HG03196 (cell line): ENCODE data around the gene PRELID1.

Experiments used
- ATAC-seq: cut with Tn5 transposase; IDR thresholded peaks from one replicate; pipeline ENCODE4 v1.9.1; 2021; ENCODE audit not compliant: unreplicated experiment

PRELID1 gene

DNA sequence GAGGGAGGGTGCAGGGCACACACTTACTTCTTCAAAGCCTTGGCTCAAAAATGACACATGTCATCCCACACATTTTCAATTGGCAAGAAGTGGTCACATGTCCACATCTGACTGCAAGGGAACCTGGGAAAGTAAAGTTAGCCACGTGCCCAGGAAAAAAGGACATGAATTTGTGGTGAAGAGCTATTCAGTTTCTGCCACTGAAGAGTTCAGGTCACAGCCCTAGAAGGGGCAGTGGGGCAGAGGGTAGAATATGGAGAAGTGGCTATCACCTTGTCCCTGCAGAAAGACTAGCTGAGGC is 52.2 kb downstream of the PRELID1 start:
- no peak for ATAC-seq
